ENCODE results near the gene DUOXA2.
"Not testable (repeated sequence)": the region's sequence is repeated elsewhere in the genome, so short reads cannot be mapped to it uniquely, and the experiment has no call there.

DNA sequence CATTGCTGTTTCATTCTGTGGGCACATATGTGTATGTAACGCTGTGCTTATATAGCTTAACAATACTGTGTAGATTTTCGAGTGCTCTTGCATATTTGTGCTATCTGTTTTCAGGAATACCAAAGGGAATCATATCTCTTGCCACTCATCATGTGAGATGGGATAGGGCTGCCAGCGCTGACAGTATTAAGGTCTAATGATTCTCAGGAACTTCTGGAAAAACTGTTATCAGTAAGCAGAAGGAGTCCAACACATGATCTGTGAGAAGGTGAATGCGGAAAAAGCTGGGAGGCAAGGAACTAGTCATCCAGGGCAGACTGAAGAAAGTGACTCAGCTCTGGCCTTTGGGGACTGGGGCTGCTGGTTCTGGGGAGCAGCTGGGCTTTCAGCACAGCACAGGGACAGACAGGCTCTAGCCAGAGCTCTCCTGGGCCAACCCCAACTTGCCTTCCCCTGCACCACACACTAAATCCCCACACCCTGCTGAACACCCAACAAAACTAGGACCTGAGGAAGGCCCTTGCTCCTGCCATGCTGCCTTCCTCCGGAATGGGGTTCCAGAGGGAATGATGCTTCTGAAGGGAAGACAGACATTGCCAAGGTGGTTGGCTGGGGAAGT, 34.4 kb upstream of the DUOXA2 start:
- TF ChIP-seq, protein P1, sequence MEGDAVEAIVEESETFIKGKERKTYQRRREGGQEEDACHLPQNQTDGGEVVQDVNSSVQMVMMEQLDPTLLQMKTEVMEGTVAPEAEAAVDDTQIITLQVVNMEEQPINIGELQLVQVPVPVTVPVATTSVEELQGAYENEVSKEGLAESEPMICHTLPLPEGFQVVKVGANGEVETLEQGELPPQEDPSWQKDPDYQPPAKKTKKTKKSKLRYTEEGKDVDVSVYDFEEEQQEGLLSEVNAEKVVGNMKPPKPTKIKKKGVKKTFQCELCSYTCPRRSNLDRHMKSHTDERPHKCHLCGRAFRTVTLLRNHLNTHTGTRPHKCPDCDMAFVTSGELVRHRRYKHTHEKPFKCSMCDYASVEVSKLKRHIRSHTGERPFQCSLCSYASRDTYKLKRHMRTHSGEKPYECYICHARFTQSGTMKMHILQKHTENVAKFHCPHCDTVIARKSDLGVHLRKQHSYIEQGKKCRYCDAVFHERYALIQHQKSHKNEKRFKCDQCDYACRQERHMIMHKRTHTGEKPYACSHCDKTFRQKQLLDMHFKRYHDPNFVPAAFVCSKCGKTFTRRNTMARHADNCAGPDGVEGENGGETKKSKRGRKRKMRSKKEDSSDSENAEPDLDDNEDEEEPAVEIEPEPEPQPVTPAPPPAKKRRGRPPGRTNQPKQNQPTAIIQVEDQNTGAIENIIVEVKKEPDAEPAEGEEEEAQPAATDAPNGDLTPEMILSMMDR (conservative IDR thresholded peaks at IDR 0.05; ENCODE audit: low read depth in 2 of 2) = not testable (repeated sequence)
- TF ChIP-seq STAT1 (IDR thresholded peaks at IDR 0.05; ENCODE audit: unreplicated experiment); EZH2 (IDR thresholded peaks at IDR 0.05; ENCODE audit: low read depth, unreplicated experiment); POLR2AphosphoS5 (IDR thresholded peaks at IDR 0.05; ENCODE audit: low read depth): not testable (repeated sequence)
